GM23338 (cell line): ENCODE measurements around the gene ABCA1. TPM values are rescaled to one million over a fixed set of nuclear protein-coding genes. Genes with fewer than 3 reads are reported as not detected.

Experiments
- ATAC-seq: fragments of 200-7000 bp; cut with Tn5 transposase; 3 replicates; pipeline ENCODE4 v1.9.1; 2020
- DNase-seq: peaks from one replicate; pipeline ENCODE4 v3.0.0-alpha.2; 2015; ENCODE audit warnings: low spot score
- H2AFZ ChIP-seq: fragments of 200-600 bp; sonication (generic); 2 replicates; pipeline ENCODE4 v1.8.0; 2016; ENCODE audit warnings: antibody characterized with exemption, mild to moderate bottlenecking, moderate library complexity
- H3F3A ChIP-seq: fragments of 200-600 bp; sonication (generic); replicated peaks from 2 replicates; pipeline ENCODE4 v1.8.0; 2017; ENCODE audit warnings: antibody characterized with exemption, mixed run types, low read depth
- H3K27ac ChIP-seq: fragments of 200-600 bp; sonication (generic); 2 replicates; pipeline ENCODE4 v1.6.1; 2016; ENCODE audit warnings: low read depth
- H3K27me3 ChIP-seq: fragments of 200-600 bp; sonication (generic); 2 replicates; pipeline ENCODE4 v1.8.0; 2016; ENCODE audit warnings: mild to moderate bottlenecking, mixed run types, moderate library complexity; ENCODE audit not compliant: insufficient read depth
- H3K36me3 ChIP-seq: fragments of 200-600 bp; sonication (generic); 2 replicates; pipeline ENCODE4 v1.8.0; 2016; ENCODE audit warnings: mild to moderate bottlenecking; ENCODE audit not compliant: insufficient read depth
- H3K4me1 ChIP-seq: fragments of 200-600 bp; sonication (generic); 2 replicates; pipeline ENCODE4 v1.8.0; 2016; ENCODE audit warnings: mild to moderate bottlenecking, moderate library complexity; ENCODE audit not compliant: insufficient read depth
- H3K4me2 ChIP-seq: fragments of 200-600 bp; sonication (generic); 2 replicates; pipeline ENCODE4 v1.7.1; 2017; ENCODE audit warnings: mixed run types
- H3K4me3 ChIP-seq: fragments of 200-600 bp; sonication (generic); 2 replicates; pipeline ENCODE4 v1.6.1; 2016; ENCODE audit warnings: mixed run types
- H3K79me2 ChIP-seq: fragments of 200-600 bp; sonication (generic); replicated peaks from 2 replicates; pipeline ENCODE4 v1.8.0; 2017; ENCODE audit warnings: mild to moderate bottlenecking; ENCODE audit not compliant: insufficient read depth
- H3K9me2 ChIP-seq: fragments of 200-600 bp; sonication (generic); 2 replicates; pipeline ENCODE4 v1.8.0; 2017; ENCODE audit not compliant: insufficient read depth
- H4K20me1 ChIP-seq: fragments of 200-600 bp; sonication (generic); replicated peaks from 2 replicates; pipeline ENCODE4 v1.8.0; 2017; ENCODE audit warnings: mild to moderate bottlenecking; ENCODE audit not compliant: insufficient read depth
- H3K27ac Mint-ChIP-seq: 2 replicates; pipeline ENCODE4 v1.8.0; 2020; ENCODE audit warnings: inconsistent platforms, mild to moderate bottlenecking, moderate library complexity, mixed read lengths
- H3K27me3 Mint-ChIP-seq: 3 replicates; pipeline ENCODE4 v1.8.0; 2022; ENCODE audit warnings: low read depth, mild to moderate bottlenecking, moderate library complexity, mixed read lengths, inconsistent platforms; ENCODE audit not compliant: insufficient read depth, poor library complexity
- H3K36me3 Mint-ChIP-seq: 3 replicates; pipeline ENCODE4 v1.8.0; 2021; ENCODE audit warnings: low read depth, mild to moderate bottlenecking, inconsistent platforms, moderate library complexity, mixed read lengths
- H3K4me1 Mint-ChIP-seq: 3 replicates; pipeline ENCODE4 v1.8.0; 2020; ENCODE audit warnings: mild to moderate bottlenecking, inconsistent platforms, mixed read lengths
- H3K4me3 Mint-ChIP-seq: 3 replicates; pipeline ENCODE4 v1.8.0; 2021; ENCODE audit warnings: moderate library complexity, mild to moderate bottlenecking, inconsistent platforms, mixed read lengths
- H3K9me3 Mint-ChIP-seq: 3 replicates; pipeline ENCODE4 v1.8.0; 2020; ENCODE audit warnings: moderate library complexity, mild to moderate bottlenecking, inconsistent platforms, mixed read lengths
- CREB1 ChIP-seq: fragments of 250-450 bp; sonication (Bioruptor Pico); IDR thresholded peaks from 2 replicates; pipeline ENCODE4 v1.5.0; 2020; ENCODE audit warnings: low read depth, mild to moderate bottlenecking, moderate library complexity
- EZH2 ChIP-seq: fragments of 200-600 bp; sonication (generic); IDR thresholded peaks from one replicate; pipeline ENCODE4 v1.8.0; 2017; ENCODE audit warnings: antibody characterized with exemption, mild to moderate bottlenecking, low read depth; ENCODE audit not compliant: unreplicated experiment
- EZH2phosphoT487 ChIP-seq: fragments of 200-600 bp; sonication (generic); IDR thresholded peaks from one replicate; pipeline ENCODE4 v1.8.1; 2018; ENCODE audit warnings: antibody characterized with exemption; ENCODE audit not compliant: unreplicated experiment
- JUNB ChIP-seq: IDR thresholded peaks from one replicate; pipeline ENCODE4 v1.6.1; 2016; ENCODE audit warnings: antibody characterized with exemption; ENCODE audit not compliant: unreplicated experiment
- POLR2AphosphoS5 ChIP-seq: IDR thresholded peaks from 2 replicates; pipeline ENCODE4 v1.6.1; 2016; ENCODE audit warnings: antibody characterized with exemption, low read depth
- STAT1 ChIP-seq: IDR thresholded peaks from one replicate; pipeline ENCODE4 v1.6.1; 2016; ENCODE audit warnings: antibody characterized with exemption; ENCODE audit not compliant: unreplicated experiment
- ZNF114 ChIP-seq: fragments of 250-450 bp; sonication (Bioruptor Pico); IDR thresholded peaks from 2 replicates; pipeline ENCODE4 v1.5.0; 2020; ENCODE audit warnings: mild to moderate bottlenecking, moderate library complexity
- ZNF331 ChIP-seq: fragments of 250-450 bp; sonication (Bioruptor Pico); IDR thresholded peaks from 2 replicates; pipeline ENCODE4 v1.5.0; 2020; ENCODE audit warnings: low read depth, mild to moderate bottlenecking, moderate library complexity
- ZNF462 ChIP-seq: fragments of 250-450 bp; sonication (Bioruptor Pico); IDR thresholded peaks from 2 replicates; pipeline ENCODE4 v1.5.0; 2020; ENCODE audit warnings: mild to moderate bottlenecking, moderate library complexity
- polyA plus RNA-seq: library from polyadenylated mRNA; unstranded; fragments of >200 nt; fragmentation: Nextera tagmentation; extraction: Ambion mirVana; gene quantifications from 2 replicates; pipeline ENCODE4 v1.2.1, GENCODE V29; 2016
- total RNA-seq: library from RNA; depleted of rRNA; stranded (reverse); fragments of >200 nt; shearing (Covaris generic); gene quantifications from 2 replicates; pipeline ENCODE4 v1.2.3, GENCODE V29; 2014
- TF ChIP-seq, protein P1 (sequence below): IDR thresholded peaks from 2 replicates; pipeline ENCODE4 v1.6.1; 2016; ENCODE audit warnings: antibody characterized with exemption

Gene ABCA1
- total and polyA plus RNA-seq, 2 experiments from 2014 or later: 1.4 to 2.8 TPM

DNA sequence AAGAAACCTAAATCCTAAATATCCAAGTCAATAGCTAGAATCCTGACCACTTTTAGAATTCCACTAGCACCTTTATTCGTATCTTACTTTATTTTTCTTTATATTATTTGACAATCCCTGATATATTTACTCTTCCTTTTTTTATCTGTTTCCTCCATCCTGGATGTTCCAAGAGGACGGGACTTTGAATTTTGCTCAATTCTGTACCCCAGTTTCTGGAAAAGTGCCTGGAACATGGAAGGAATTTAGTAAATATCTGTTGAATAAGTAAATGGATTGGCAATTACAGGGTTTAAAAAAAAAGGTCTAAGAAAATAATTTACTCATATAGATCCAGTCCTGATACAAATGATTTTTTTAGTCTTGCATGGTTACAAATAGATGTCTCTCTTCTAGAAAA is 181.7 kb downstream of the ABCA1 start (continued):
- no peak for TF ChIP-seq ZNF462 (CRISPR knock-in tag)
- TF ChIP-seq CREB1: no peak
- no peak for TF ChIP-seq EZH2phosphoT487
- TF ChIP-seq, protein P1, sequence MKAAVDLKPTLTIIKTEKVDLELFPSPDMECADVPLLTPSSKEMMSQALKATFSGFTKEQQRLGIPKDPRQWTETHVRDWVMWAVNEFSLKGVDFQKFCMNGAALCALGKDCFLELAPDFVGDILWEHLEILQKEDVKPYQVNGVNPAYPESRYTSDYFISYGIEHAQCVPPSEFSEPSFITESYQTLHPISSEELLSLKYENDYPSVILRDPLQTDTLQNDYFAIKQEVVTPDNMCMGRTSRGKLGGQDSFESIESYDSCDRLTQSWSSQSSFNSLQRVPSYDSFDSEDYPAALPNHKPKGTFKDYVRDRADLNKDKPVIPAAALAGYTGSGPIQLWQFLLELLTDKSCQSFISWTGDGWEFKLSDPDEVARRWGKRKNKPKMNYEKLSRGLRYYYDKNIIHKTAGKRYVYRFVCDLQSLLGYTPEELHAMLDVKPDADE: no peak
- no peak for TF ChIP-seq ZNF114 (CRISPR knock-in tag)
- TF ChIP-seq ZNF331 (CRISPR knock-in tag): no peak
- no peak for TF ChIP-seq STAT1
- no peak for TF ChIP-seq EZH2
- TF ChIP-seq POLR2AphosphoS5: no peak

GRCh38 chr9:104745852-104746251 is 182.1 kb downstream of the ABCA1 start:
- Histone ChIP-seq H3K36me3 (no peaks in the 10 kb centered on the region), H3K4me2 (no peak overlapping the region), H3K79me2 (no peaks in the 10 kb centered on the region), H2AFZ (no peak overlapping the region), H3K27me3 (peaks cover 4% of the 10 kb centered on the region; the same call in 1 of the 2 replicates), H3K4me3 (no peak overlapping the region), H3K9me2 (no peaks in the 10 kb centered on the region), H3F3A (no peaks in the 10 kb centered on the region), H4K20me1 (no peaks in the 10 kb centered on the region), H3K27ac (no peak overlapping the region), H3K4me1 (peaks cover 7% of the 10 kb centered on the region)
- Mint-ChIP-seq H3K27me3 (peaks cover 7% of the 10 kb centered on the region), H3K36me3 (no peaks in the 10 kb centered on the region), H3K9me3 (no peaks in the 10 kb centered on the region), H3K4me1 (peaks cover 15% of the 10 kb centered on the region; the same call in 2 of the 3 replicates), H3K4me3 (no peak overlapping the region), H3K27ac (no peak overlapping the region)
- ATAC-seq: no peak
- DNase-seq: no peak
- TF ChIP-seq POLR2AphosphoS5: no peak
- TF ChIP-seq CREB1: no peak
- no peak for TF ChIP-seq ZNF462 (CRISPR knock-in tag)
- no peak for TF ChIP-seq EZH2phosphoT487
- no peak for TF ChIP-seq JUNB
- no peak for TF ChIP-seq ZNF114 (CRISPR knock-in tag)
